HCT116 (cell line): ENCODE data around the gene BDNF. TPM values are rescaled to one million over a fixed set of nuclear protein-coding genes. Genes with fewer than 3 reads are reported as not detected.

Source experiments
- ATAC-seq: fragments of 200-7000 bp; cut with Tn5 transposase; 2 replicates; pipeline ENCODE4 v1.9.1; 2020; ENCODE audit warnings: mild to moderate bottlenecking, moderate library complexity
- BruUV-seq: library from RNA; stranded (reverse); fragments of 400-500 nt; replicated peaks from 2 replicates; lab custom pipeline; 2021; lab: Mats Ljungman, UMichigan
- CTCF ChIA-PET: fragments of 300-600 bp; sonication (Branson Sonifier 250); formaldehyde crosslinking; loops from one replicate; lab custom pipeline; 2021; ENCODE audit warnings: antibody characterized with exemption; lab: Charles Lee
- POLR2A ChIA-PET: fragments of 300-600, 350-600 bp; sonication (Branson Sonifier 250); formaldehyde crosslinking; loops from one replicate; lab custom pipeline; 2021; ENCODE audit warnings: antibody characterized with exemption; lab: Charles Lee
- RAD21 ChIA-PET, 2 experiments: fragments of 300-600 bp; sonication (Branson Sonifier 250); formaldehyde crosslinking; loops; one replicate each; lab custom pipeline; 2023; ENCODE audit warnings: low total read pairs in 2 of 2; ENCODE audit not compliant: uncharacterized antibody in 2 of 2, unreplicated experiment in 2 of 2, low non-redundant PET in 1 of 2; lab: Charles Lee
- DNase-seq: peaks from one replicate; pipeline ENCODE4 v3.0.0-alpha.2; 2010; ENCODE audit warnings: low read depth, low spot score
- H2AFZ ChIP-seq: fragments of 200-600 bp; shearing (Covaris generic), sonication (generic); 2 replicates; pipeline ENCODE4 v1.6.1; 2017; ENCODE audit warnings: low read depth, mixed run types, mixed read lengths, antibody characterized with exemption, low read length; ENCODE audit not compliant: poor library complexity, severe bottlenecking
- H3K27ac ChIP-seq: 2 replicates; pipeline ENCODE4 v1.5.1; 2012; ENCODE audit warnings: low read depth, low read length
- H3K27me3 ChIP-seq: fragments of 200-600 bp; sonication (generic); 2 replicates; pipeline ENCODE4 v1.6.1; 2016; ENCODE audit warnings: mixed run types, low read length, mixed read lengths; ENCODE audit not compliant: insufficient read depth
- H3K36me3 ChIP-seq, 2 experiments: fragments of 200-500 bp in 1 of 2; fragments of 200-600 bp in 1 of 2; sonication (Bioruptor generic) in 1 of 2; sonication (generic) in 1 of 2; 2 replicates each; pipeline versions ENCODE4 v1.5.1 to v1.6.1; 2014 to 2016; ENCODE audit warnings: low read length in 2 of 2, inconsistent platforms in 1 of 2, mixed read lengths in 1 of 2, mixed run types in 1 of 2; ENCODE audit not compliant: insufficient read depth in 2 of 2, control insufficient read depth in 1 of 2
- H3K4me1 ChIP-seq, 2 experiments: fragments of 200-600 bp in 1 of 2; sonication (generic) in 1 of 2; 2 replicates each; pipeline versions ENCODE4 v1.5.1 to v1.6.1; 2012 to 2017; ENCODE audit warnings: low read length in 2 of 2, inconsistent platforms in 1 of 2, mild to moderate bottlenecking in 1 of 2, mixed read lengths in 1 of 2, mixed run types in 1 of 2, moderate library complexity in 1 of 2; ENCODE audit not compliant: insufficient read depth in 2 of 2, control insufficient read depth in 1 of 2
- H3K4me2 ChIP-seq: fragments of 200-600 bp; sonication (generic); 2 replicates; pipeline ENCODE4 v1.6.1; 2017; ENCODE audit warnings: mixed run types, low read length, mixed read lengths
- H3K4me3 ChIP-seq, 2 experiments: fragments of 200-600 bp in 1 of 2; sonication (generic) in 1 of 2; replicated peaks in 1 of 2; 2 replicates each; pipeline ENCODE4 v1.5.1; 2011 to 2016; ENCODE audit warnings: low read length in 2 of 2, control low read depth in 1 of 2, low read depth in 1 of 2, mild to moderate bottlenecking in 1 of 2, mixed read lengths in 1 of 2, mixed run types in 1 of 2
- H3K79me2 ChIP-seq: fragments of 200-600 bp; sonication (generic); 2 replicates; pipeline ENCODE4 v1.6.1; 2017; ENCODE audit warnings: mild to moderate bottlenecking, mixed run types, low read length, moderate library complexity, mixed read lengths; ENCODE audit not compliant: insufficient read depth
- H3K9ac ChIP-seq: fragments of 200-600 bp; sonication (generic); 2 replicates; pipeline ENCODE4 v1.6.1; 2016; ENCODE audit warnings: low read length, mixed read lengths
- H3K9me2 ChIP-seq: fragments of 200-600 bp; sonication (generic), shearing (Covaris generic); 2 replicates; pipeline ENCODE4 v1.6.1; 2017; ENCODE audit warnings: mixed run types, mild to moderate bottlenecking, moderate library complexity; ENCODE audit not compliant: insufficient read depth
- H3K9me3 ChIP-seq, 2 experiments: fragments of 200-500 bp in 1 of 2; fragments of 200-600 bp in 1 of 2; sonication (Bioruptor generic) in 1 of 2; sonication (generic) in 1 of 2; 2 replicates each; pipeline ENCODE4 v1.6.1; 2014 to 2017; ENCODE audit warnings: low read length in 2 of 2, mixed read lengths in 2 of 2, inconsistent platforms in 1 of 2, low read depth in 1 of 2, mild to moderate bottlenecking in 1 of 2, mixed run types in 1 of 2, moderate library complexity in 1 of 2; ENCODE audit not compliant: control insufficient read depth in 1 of 2, insufficient read depth in 1 of 2
- H4K20me1 ChIP-seq: fragments of 200-600 bp; sonication (generic), shearing (Covaris generic); 2 replicates; pipeline ENCODE4 v1.6.1; 2017; ENCODE audit warnings: mixed run types, mild to moderate bottlenecking, moderate library complexity; ENCODE audit not compliant: insufficient read depth
- CBX3 ChIP-seq: IDR thresholded peaks from 2 replicates; pipeline ENCODE4 v1.6.1; 2012; ENCODE audit warnings: low read depth
- EGR1 ChIP-seq: IDR thresholded peaks from 2 replicates; pipeline ENCODE4 v1.6.1; 2012; ENCODE audit warnings: low read depth
- ELF1 ChIP-seq: IDR thresholded peaks from 2 replicates; pipeline ENCODE4 v1.6.1; 2012; ENCODE audit warnings: low read depth, borderline replicate concordance
- EZH2 ChIP-seq: fragments of 200-600 bp; sonication (generic); IDR thresholded peaks from 2 replicates; pipeline ENCODE4 v1.6.1; 2017; ENCODE audit warnings: antibody characterized with exemption, mixed run types
- JUND ChIP-seq: IDR thresholded peaks from 2 replicates; pipeline ENCODE4 v1.6.1; 2012
- POLR2A ChIP-seq: IDR thresholded peaks from 2 replicates; pipeline ENCODE4 v1.7.0; 2011; ENCODE audit warnings: borderline replicate concordance; ENCODE audit not compliant: insufficient read depth, insufficient read length; ENCODE audit errors: extremely low read depth
- TCF7L2 ChIP-seq: IDR thresholded peaks from 2 replicates; pipeline ENCODE4 v1.7.0; 2011; ENCODE audit warnings: borderline replicate concordance, inconsistent platforms; ENCODE audit not compliant: insufficient read depth, insufficient read length; ENCODE audit errors: extremely low read depth
- YY1 ChIP-seq: IDR thresholded peaks from 2 replicates; pipeline ENCODE4 v1.6.1; 2011; ENCODE audit warnings: low read length, low read depth, moderate library complexity, mild to moderate bottlenecking; ENCODE audit not compliant: insufficient replicate concordance; ENCODE audit errors: extremely low read depth
- ZFX ChIP-seq: fragments of 450-650 bp; IDR thresholded peaks from 2 replicates; pipeline ENCODE4 v1.6.1; 2017
- intact Hi-C: fragments of 100-400 bp; cut with micrococcal nuclease; formaldehyde crosslinking; loops from 2 replicates; pipeline ENCODE4 v1.10.0; 2022
- total RNA-seq: library from RNA; stranded (reverse); gene quantifications from one replicate; pipeline ENCODE4 v1.2.1, GENCODE V29; 2021; ENCODE audit not compliant: unreplicated experiment
- TF ChIP-seq, protein P1 (sequence below): IDR thresholded peaks from 2 replicates; pipeline ENCODE4 v1.6.1; 2011; ENCODE audit warnings: mild to moderate bottlenecking, low read length, moderate library complexity; ENCODE audit not compliant: insufficient replicate concordance; ENCODE audit errors: extremely low read depth
- TF ChIP-seq, protein P2 (sequence below), 3 experiments: fragments of 200-600 bp in 1 of 3; sonication (generic) in 1 of 3; IDR thresholded peaks in 2 of 3; conservative IDR thresholded peaks in 1 of 3; 2 replicates each; pipeline ENCODE4 v1.5.1; 2012 to 2017; ENCODE audit warnings: low read depth in 2 of 3, low read length in 2 of 3, antibody characterized with exemption in 1 of 3, borderline replicate concordance in 1 of 3, control low read depth in 1 of 3, mild to moderate bottlenecking in 1 of 3, mixed read lengths in 1 of 3, mixed run types in 1 of 3, moderate library complexity in 1 of 3; ENCODE audit not compliant: insufficient read depth in 1 of 3
- TF ChIP-seq, protein P3 (sequence below): IDR thresholded peaks from 2 replicates; pipeline ENCODE4 v1.6.1; 2012

Gene BDNF
- total RNA-seq, 1 experiment from 2014 or later: 22.0 TPM

DNA sequence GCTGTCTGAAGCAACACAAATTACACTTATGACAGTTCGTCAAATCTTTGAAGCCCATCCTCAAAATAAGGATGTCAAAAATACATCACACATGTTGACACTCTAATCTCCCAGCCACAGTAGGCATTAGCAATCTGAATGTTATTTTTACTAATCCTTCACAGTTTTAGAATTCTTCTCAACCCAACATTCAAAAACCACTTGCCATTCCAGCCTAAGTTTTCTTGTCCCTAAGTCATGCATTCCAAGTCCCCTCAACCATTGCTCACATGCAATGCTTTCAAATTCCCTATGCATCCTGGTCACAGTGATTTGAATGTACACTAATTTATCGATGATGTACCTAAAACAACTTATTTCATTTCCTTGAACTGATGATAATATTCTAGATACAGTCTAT is 7.5 kb downstream of the BDNF start (continued):
- TF ChIP-seq, protein P1, sequence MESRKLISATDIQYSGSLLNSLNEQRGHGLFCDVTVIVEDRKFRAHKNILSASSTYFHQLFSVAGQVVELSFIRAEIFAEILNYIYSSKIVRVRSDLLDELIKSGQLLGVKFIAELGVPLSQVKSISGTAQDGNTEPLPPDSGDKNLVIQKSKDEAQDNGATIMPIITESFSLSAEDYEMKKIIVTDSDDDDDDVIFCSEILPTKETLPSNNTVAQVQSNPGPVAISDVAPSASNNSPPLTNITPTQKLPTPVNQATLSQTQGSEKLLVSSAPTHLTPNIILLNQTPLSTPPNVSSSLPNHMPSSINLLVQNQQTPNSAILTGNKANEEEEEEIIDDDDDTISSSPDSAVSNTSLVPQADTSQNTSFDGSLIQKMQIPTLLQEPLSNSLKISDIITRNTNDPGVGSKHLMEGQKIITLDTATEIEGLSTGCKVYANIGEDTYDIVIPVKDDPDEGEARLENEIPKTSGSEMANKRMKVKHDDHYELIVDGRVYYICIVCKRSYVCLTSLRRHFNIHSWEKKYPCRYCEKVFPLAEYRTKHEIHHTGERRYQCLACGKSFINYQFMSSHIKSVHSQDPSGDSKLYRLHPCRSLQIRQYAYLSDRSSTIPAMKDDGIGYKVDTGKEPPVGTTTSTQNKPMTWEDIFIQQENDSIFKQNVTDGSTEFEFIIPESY: no peak
- TF ChIP-seq TCF7L2 (no peak), POLR2A (no peak), JUND (no peak), ZFX (no peak), YY1 (no peak), EGR1 (no peak), EZH2 (no peak)

DNA sequence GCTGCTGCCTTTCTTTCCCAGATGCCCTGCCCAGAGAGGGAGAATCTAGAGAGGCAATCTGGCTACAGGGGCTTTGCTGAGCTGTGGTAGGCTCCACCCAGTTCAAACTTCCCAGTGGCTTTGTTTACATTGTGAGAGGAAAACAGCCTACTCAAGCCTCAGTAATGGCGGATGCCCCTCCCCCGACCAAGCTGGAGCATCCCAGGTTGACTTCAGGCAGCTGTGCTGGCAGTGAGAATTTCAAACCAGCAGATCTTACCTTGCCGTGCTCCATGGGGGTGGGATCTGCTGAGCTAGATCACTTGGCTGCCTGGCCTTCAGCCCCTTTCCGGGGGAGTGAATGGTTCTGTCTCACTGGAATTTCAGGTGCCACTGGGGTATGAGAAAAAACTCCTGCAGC is 12.2 kb downstream of the BDNF start:
- Histone ChIP-seq H4K20me1 (0 out of 2 replicates have a peak, but pooled peaks cover 4% of the 10 kb centered on the region), H2AFZ (no peak overlapping the region), H3K9me3 (no peaks in the 10 kb centered on the region), H3K9ac (no peak overlapping the region), H3K27ac (no peak overlapping the region), H3K9me2 (no peaks in the 10 kb centered on the region), H3K4me3 (no peak overlapping the region), H3K36me3 (no peaks in the 10 kb centered on the region; a peak in 1 of 4 replicates), H3K79me2 (peaks cover 78% of the 10 kb centered on the region), H3K27me3 (no peaks in the 10 kb centered on the region), H3K4me1 (no peaks in the 10 kb centered on the region), H3K4me2 (no peak overlapping the region)
- intact Hi-C loops: no loop called here
- ChIA-PET CTCF (interaction anchor here (1.1 kb wide), 1 partner anchor 11 kb away, joined by 3 read pairs; no protein-coding TSS in a partner anchor), POLR2A (no interaction called here), RAD21 (no interaction called here)
- TF ChIP-seq, protein P1: no peak
- no peak for TF ChIP-seq EGR1
- TF ChIP-seq, protein P2, sequence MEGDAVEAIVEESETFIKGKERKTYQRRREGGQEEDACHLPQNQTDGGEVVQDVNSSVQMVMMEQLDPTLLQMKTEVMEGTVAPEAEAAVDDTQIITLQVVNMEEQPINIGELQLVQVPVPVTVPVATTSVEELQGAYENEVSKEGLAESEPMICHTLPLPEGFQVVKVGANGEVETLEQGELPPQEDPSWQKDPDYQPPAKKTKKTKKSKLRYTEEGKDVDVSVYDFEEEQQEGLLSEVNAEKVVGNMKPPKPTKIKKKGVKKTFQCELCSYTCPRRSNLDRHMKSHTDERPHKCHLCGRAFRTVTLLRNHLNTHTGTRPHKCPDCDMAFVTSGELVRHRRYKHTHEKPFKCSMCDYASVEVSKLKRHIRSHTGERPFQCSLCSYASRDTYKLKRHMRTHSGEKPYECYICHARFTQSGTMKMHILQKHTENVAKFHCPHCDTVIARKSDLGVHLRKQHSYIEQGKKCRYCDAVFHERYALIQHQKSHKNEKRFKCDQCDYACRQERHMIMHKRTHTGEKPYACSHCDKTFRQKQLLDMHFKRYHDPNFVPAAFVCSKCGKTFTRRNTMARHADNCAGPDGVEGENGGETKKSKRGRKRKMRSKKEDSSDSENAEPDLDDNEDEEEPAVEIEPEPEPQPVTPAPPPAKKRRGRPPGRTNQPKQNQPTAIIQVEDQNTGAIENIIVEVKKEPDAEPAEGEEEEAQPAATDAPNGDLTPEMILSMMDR (IDR thresholded peaks at IDR 0.05 in 2 of 3, conservative IDR thresholded peaks at IDR 0.05 in 1 of 3; ENCODE audit: borderline replicate concordance in 1 of 3, insufficient read depth in 1 of 3, low read depth in 2 of 3, low read length in 2 of 3): no peak
- TF ChIP-seq EZH2: no peak
- no peak for TF ChIP-seq ELF1
- TF ChIP-seq CBX3: no peak
- TF ChIP-seq, protein P3, sequence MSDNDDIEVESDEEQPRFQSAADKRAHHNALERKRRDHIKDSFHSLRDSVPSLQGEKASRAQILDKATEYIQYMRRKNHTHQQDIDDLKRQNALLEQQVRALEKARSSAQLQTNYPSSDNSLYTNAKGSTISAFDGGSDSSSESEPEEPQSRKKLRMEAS: no peak
- no peak for TF ChIP-seq JUND
- TF ChIP-seq ZFX: no peak
- no TSS peak for BruUV-seq
- ATAC-seq (no peak), DNase-seq (no peak)
